ENCODE measurements around the gene PHF21A. TPM values are rescaled to one million over a fixed set of nuclear protein-coding genes. Genes with fewer than 3 reads are reported as not detected.

PHF21A gene
- total RNA-seq, 1 donor from 2014 or later: 66.8 TPM

- TF ChIP-seq POLR2AphosphoS5 (IDR thresholded peaks at IDR 0.05; ENCODE audit: insufficient read depth in 1 of 2, low read depth in 1 of 2) (no peak), CTCF (IDR thresholded peaks at IDR 0.05) (no peak), POLR2A (IDR thresholded peaks at IDR 0.05) (no peak)
- no peak overlapping the region for H3K27ac ChIP-seq
- peaks cover 0 to 30% of the 10 kb centered on the region in 2 donors for H3K36me3 ChIP-seq
- intact Hi-C loops (cut with DNase I): no loop called here
- peaks cover 32% of the 10 kb centered on the region for H3K4me1 ChIP-seq
- H3K27me3 ChIP-seq: no peaks in the 10 kb centered on the region
- no peaks in the 10 kb centered on the region for H3K9me3 ChIP-seq
- peak overlapping the region in 1 of 2 donors; percentile 5 for H3K4me3 ChIP-seq
- peak; percentile 85 to 93 for DNase-seq (ENCODE audit: extremely low spot score in 2 of 2)
Measured at GRCh38 chr11:45930951-45931570, 190.2 kb downstream of the PHF21A start.

- H3K9me3 ChIP-seq: no peaks in the 10 kb centered on the region
- peak; percentile 83 to 93 for DNase-seq (ENCODE audit: extremely low spot score in 2 of 2)
- no peak overlapping the region for H3K27ac ChIP-seq
- peaks cover 32% of the 10 kb centered on the region for H3K4me1 ChIP-seq
- intact Hi-C loops (cut with DNase I): no loop called here
- peaks cover 0 to 23% of the 10 kb centered on the region in 2 donors for H3K36me3 ChIP-seq
- TF ChIP-seq POLR2A (IDR thresholded peaks at IDR 0.05) (no peak), CTCF (IDR thresholded peaks at IDR 0.05) (no peak), POLR2AphosphoS5 (IDR thresholded peaks at IDR 0.05; ENCODE audit: insufficient read depth in 1 of 2, low read depth in 1 of 2) (no peak)
- H3K27me3 ChIP-seq: no peaks in the 10 kb centered on the region
- peak overlapping the region in 1 of 2 donors; percentile 5 for H3K4me3 ChIP-seq
Measured at GRCh38 chr11:45930031-45930794, 191.0 kb downstream of the PHF21A start.

GRCh38 chr11:45929486-45930030, 191.7 kb downstream of the PHF21A start:
- DNase-seq (ENCODE audit: extremely low spot score in 2 of 2): no peak
- Histone ChIP-seq H3K4me3 (no peak overlapping the region), H3K36me3 (peaks cover 0 to 17% of the 10 kb centered on the region in 2 donors), H3K4me1 (peaks cover 32% of the 10 kb centered on the region), H3K27me3 (no peaks in the 10 kb centered on the region), H3K9me3 (no peaks in the 10 kb centered on the region), H3K27ac (no peak overlapping the region)
- intact Hi-C loops (cut with DNase I): no loop called here
- TF ChIP-seq POLR2A (IDR thresholded peaks at IDR 0.05) (no peak), CTCF (IDR thresholded peaks at IDR 0.05) (no peak), POLR2AphosphoS5 (IDR thresholded peaks at IDR 0.05; ENCODE audit: insufficient read depth in 1 of 2, low read depth in 1 of 2) (no peak)

GRCh38 chr11:45928535-45929215, 192.6 kb downstream of the PHF21A start:
- Histone ChIP-seq H3K27ac (no peak overlapping the region), H3K4me1 (peaks cover 32% of the 10 kb centered on the region), H3K36me3 (peaks cover 0 to 9% of the 10 kb centered on the region in 2 donors), H3K9me3 (no peaks in the 10 kb centered on the region), H3K4me3 (no peak overlapping the region), H3K27me3 (no peaks in the 10 kb centered on the region)
- intact Hi-C loops (cut with DNase I): no loop called here
- TF ChIP-seq POLR2AphosphoS5 (IDR thresholded peaks at IDR 0.05; ENCODE audit: insufficient read depth in 1 of 2, low read depth in 1 of 2) (no peak), POLR2A (IDR thresholded peaks at IDR 0.05) (no peak), CTCF (IDR thresholded peaks at IDR 0.05) (no peak)
- no peak for DNase-seq (ENCODE audit: extremely low spot score in 2 of 2)
